Astrocyte of the cerebellum (primary cell): ENCODE data around the gene MYL10.

ENCODE experiments used
- DNase-seq: peaks from one replicate; pipeline ENCODE4 v3.0.0-alpha.2; 2011; ENCODE audit warnings: low read depth
- H3K4me3 ChIP-seq: 2 replicates; pipeline ENCODE4 v1.5.1; 2011; ENCODE audit warnings: mild to moderate bottlenecking, low read depth, low read length, moderate library complexity
- in situ Hi-C: cut with HindIII; loops from 2 replicates; pipeline ENCODE4 v1.10.0; 2017; ENCODE audit warnings: low sequenced_read_pairs
- TF ChIP-seq, protein P1 (sequence below): IDR thresholded peaks from 2 replicates; pipeline ENCODE4 v1.5.1; 2012; ENCODE audit warnings: low read length, low read depth, moderate library complexity, mild to moderate bottlenecking; ENCODE audit errors: missing control alignments

Gene MYL10

DNA sequence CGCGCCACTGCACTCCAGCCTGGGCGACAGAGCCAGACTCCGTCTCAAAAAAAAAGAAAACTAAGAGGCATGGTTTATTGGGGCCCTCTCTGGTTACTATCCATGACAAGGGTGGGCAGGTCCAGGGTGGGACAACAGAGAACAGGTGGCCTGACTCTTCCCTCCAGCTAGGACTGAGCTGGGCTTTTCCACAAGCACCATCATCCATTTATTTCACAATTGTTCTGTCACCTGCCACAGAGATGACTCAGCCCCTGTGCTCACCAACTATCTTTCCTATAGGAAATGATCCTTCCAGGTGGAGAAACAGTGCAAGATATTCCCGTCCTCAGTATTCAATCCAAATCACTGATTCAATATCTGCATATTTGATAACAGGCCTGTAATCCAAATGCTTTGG lies 44.9 kb upstream of the MYL10 start:
- TF ChIP-seq, protein P1, sequence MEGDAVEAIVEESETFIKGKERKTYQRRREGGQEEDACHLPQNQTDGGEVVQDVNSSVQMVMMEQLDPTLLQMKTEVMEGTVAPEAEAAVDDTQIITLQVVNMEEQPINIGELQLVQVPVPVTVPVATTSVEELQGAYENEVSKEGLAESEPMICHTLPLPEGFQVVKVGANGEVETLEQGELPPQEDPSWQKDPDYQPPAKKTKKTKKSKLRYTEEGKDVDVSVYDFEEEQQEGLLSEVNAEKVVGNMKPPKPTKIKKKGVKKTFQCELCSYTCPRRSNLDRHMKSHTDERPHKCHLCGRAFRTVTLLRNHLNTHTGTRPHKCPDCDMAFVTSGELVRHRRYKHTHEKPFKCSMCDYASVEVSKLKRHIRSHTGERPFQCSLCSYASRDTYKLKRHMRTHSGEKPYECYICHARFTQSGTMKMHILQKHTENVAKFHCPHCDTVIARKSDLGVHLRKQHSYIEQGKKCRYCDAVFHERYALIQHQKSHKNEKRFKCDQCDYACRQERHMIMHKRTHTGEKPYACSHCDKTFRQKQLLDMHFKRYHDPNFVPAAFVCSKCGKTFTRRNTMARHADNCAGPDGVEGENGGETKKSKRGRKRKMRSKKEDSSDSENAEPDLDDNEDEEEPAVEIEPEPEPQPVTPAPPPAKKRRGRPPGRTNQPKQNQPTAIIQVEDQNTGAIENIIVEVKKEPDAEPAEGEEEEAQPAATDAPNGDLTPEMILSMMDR = no peak
- in situ Hi-C loops = no loop called here
- DNase-seq = no peak

DNA sequence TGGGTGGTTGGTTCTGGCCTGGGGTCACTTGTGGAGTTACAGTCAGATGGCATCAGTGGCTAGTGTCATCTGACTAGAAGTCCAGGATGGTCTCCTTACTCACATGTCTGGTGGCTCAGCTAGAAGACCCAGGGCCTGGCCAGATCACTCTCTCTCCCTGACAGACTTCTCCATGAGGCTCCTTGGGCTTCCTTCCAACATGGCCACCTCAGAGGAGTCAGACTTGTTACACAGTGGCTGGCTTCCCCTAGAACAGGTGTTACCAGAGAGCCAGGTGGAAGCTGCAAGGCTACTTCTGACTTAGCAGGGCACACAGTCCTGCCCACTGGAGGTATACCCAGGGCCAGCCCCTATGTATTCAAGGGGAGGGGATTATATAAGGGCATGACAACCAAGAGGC lies 44.2 kb upstream of the MYL10 start:
- no peak for DNase-seq
- in situ Hi-C loops = no loop called here
- H3K4me3 ChIP-seq = no peak overlapping the region
- TF ChIP-seq, protein P1 = no peak

More for the DNA sequence above, 44.9 kb upstream of the MYL10 start:
- H3K4me3 ChIP-seq = no peak overlapping the region

DNA sequence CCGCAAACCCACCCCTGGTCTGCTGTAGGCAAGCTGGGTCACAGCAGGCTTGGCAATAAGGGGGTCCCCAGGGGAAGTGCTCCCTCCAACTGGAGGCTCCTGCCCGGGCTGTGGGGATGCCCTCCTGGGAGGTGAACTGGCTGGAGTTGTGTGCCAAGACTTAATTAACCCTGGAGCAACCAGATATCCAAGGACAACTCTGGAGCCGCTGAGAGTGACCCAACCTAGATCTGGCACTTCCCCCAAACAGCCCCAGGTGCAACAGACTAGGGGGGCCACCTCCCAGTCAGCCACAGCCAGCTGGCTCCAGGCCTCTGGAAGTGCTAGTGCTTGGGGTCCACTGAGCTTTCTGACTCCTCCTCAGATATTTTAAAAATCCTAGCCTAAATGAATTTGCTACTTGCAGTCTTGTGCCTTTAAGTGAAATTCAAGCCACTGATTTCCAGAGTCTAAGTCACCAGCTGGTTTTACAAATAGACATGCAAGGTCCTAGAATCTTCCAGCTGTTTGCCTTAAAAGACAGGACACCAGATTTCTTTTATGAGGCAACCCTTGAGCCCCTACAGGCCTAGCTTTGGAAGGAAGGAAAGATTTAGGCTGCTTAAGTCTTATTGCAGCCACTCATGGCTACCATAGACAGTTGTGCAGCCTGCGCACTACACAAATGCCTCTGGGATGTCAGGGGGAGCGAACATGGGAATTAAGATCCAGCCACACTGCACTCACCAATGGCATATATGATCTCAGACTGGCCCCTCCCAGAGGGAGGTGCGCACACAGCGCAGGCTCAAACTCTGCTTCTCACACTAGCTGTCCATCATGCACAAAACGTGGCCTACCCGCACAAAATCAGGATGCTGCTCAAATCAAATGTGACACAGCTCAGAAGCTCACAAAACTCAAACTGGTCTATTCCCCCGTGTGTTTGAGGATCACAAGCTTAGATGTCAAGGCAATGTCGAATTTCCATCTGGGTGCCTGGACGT lies 42.6 kb upstream of the MYL10 start:
- TF ChIP-seq, protein P1 = no peak
- H3K4me3 ChIP-seq = no peak overlapping the region
- DNase-seq = no peak
- in situ Hi-C loops = no loop called here

DNA sequence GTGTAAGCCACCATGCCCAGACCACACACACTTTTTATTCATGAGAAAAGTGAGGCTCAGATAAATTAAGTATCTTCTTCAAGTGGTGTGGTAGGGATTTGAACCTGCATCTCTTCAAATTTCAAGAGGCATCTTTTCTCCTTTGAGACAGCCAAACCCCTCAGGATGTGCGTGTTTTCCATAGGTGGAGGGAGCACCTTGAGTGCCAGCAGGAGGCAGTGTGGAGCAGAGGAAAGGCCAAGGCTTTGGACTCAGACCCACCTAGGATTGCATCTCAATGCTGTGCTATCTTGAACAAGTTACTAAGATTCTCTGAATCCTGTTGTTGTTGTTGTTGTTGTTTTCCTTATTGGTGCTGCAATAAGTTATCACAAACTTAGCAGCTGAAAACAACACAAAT lies 40.2 kb upstream of the MYL10 start:
- no peak for DNase-seq
- TF ChIP-seq, protein P1 = peak; percentile 23
- H3K4me3 ChIP-seq = no peak overlapping the region
- in situ Hi-C loops = no loop called here

DNA sequence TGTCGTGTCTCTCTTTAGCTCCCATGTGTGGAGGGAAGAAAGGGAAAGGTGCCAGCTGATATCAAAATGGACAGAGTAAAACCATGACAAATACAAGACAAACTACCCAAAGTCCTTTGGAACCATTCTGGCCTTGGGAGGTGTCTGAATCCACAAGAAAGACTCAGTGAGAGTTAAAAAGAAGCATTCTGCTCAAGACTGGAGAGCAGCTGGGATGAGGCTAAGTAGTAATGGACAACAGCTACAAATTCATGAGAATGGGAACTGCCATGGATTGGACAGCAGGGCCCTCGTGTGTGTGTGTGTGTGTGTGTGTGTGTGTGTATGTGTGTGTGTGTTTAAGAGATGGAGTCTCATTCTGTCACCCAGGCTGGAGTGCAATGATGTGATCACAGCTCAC lies 39.6 kb upstream of the MYL10 start:
- no peak for DNase-seq
- in situ Hi-C loops = no loop called here
- no peak overlapping the region for H3K4me3 ChIP-seq
- TF ChIP-seq, protein P1 = no peak

DNA sequence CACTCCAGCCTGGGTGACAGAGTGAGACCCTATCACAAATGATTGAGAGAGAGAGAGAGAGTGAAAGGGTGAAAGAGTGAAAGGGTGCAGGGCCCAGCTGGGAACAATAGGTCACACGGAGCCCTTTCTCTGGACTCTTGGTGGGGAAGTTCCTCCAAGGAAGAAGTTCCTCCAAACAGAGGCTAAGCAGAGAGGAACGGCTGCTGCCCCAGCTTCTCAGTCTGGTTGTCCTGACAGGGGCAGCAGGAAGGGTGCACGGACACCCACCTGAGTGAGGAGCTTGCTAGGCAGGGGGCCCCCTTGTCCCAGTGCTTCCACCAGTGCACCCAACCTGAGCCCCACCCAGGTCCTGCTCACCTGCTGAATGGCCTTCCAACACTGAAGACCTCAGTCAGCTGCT lies 38.8 kb upstream of the MYL10 start:
- TF ChIP-seq, protein P1 = no peak
- in situ Hi-C loops = no loop called here
- no peak for DNase-seq
- no peak overlapping the region for H3K4me3 ChIP-seq
